ENCODE measurements around the gene AP3S1. TPM values are rescaled to one million over a fixed set of nuclear protein-coding genes. Genes with fewer than 3 reads are reported as not detected.

Gene AP3S1
- total RNA-seq, 2 donors from 2014 or later = 54.7 to 83.7 TPM

- no peak overlapping the region for H3K4me3 ChIP-seq
- no peaks in the 10 kb centered on the region for H3K27me3 ChIP-seq (replicated peaks; ENCODE audit: insufficient read depth)
- no peak for DNase-seq (ENCODE audit: low spot score)
- no peaks in the 10 kb centered on the region for H3K36me3 ChIP-seq
- no peak overlapping the region for H3K27ac ChIP-seq
- peaks cover 5 to 28% of the 10 kb centered on the region in 2 donors for H3K4me1 ChIP-seq (ENCODE audit: control insufficient read depth in 1 of 2, low read depth in 2 of 2)
- no peak for TF ChIP-seq CTCF (IDR thresholded peaks at IDR 0.05)
- no peaks in the 10 kb centered on the region for H3K9me3 ChIP-seq
- no peak for ATAC-seq (ENCODE audit: insufficient number of reproducible peaks, low FRiP score, low read depth)
Observed at GRCh38 chr5:115810761-115811160, 31.0 kb upstream of the AP3S1 start.

- Histone ChIP-seq H3K4me3 (no peak overlapping the region), H3K4me1 (ENCODE audit: control insufficient read depth in 1 of 2, low read depth in 2 of 2) (peaks cover 5 to 28% of the 10 kb centered on the region in 2 donors), H3K27ac (no peak overlapping the region), H3K27me3 (replicated peaks; ENCODE audit: insufficient read depth) (no peaks in the 10 kb centered on the region), H3K36me3 (no peaks in the 10 kb centered on the region), H3K9me3 (no peaks in the 10 kb centered on the region)
- no peak for ATAC-seq (ENCODE audit: insufficient number of reproducible peaks, low FRiP score, low read depth)
- TF ChIP-seq CTCF (IDR thresholded peaks at IDR 0.05) = no peak
- no peak for DNase-seq (ENCODE audit: low spot score)
Observed at GRCh38 chr5:115811406-115811805, 30.3 kb upstream of the AP3S1 start.

- Histone ChIP-seq H3K9me3 (no peaks in the 10 kb centered on the region), H3K27me3 (replicated peaks; ENCODE audit: insufficient read depth) (no peaks in the 10 kb centered on the region), H3K4me3 (no peak overlapping the region), H3K27ac (no peak overlapping the region), H3K4me1 (ENCODE audit: control insufficient read depth in 1 of 2, low read depth in 2 of 2) (peaks cover 5 to 28% of the 10 kb centered on the region in 2 donors), H3K36me3 (no peaks in the 10 kb centered on the region)
- ATAC-seq (ENCODE audit: insufficient number of reproducible peaks, low FRiP score, low read depth) (no peak), DNase-seq (ENCODE audit: low spot score) (no peak)
- no peak for TF ChIP-seq CTCF (IDR thresholded peaks at IDR 0.05)
Observed at GRCh38 chr5:115812372-115812771, 29.4 kb upstream of the AP3S1 start.

GRCh38 chr5:115813719-115814118 is 28.0 kb upstream of the AP3S1 start:
- no peaks in the 10 kb centered on the region for H3K27me3 ChIP-seq (replicated peaks; ENCODE audit: insufficient read depth)
- peaks cover 5 to 28% of the 10 kb centered on the region in 2 donors for H3K4me1 ChIP-seq (ENCODE audit: control insufficient read depth in 1 of 2, low read depth in 2 of 2)
- no peak overlapping the region for H3K27ac ChIP-seq
- no peak for ATAC-seq (ENCODE audit: insufficient number of reproducible peaks, low FRiP score, low read depth)
- H3K36me3 ChIP-seq = no peaks in the 10 kb centered on the region
- DNase-seq (ENCODE audit: low spot score) = no peak
- H3K9me3 ChIP-seq = no peaks in the 10 kb centered on the region
- no peak for TF ChIP-seq CTCF (IDR thresholded peaks at IDR 0.05)
- H3K4me3 ChIP-seq = peak overlapping the region; percentile 80

GRCh38 chr5:115815006-115815692 is 26.6 kb upstream of the AP3S1 start:
- H3K9me3 ChIP-seq = no peaks in the 10 kb centered on the region
- H3K27ac ChIP-seq = peak overlapping the region; percentile 85 to 88
- TF ChIP-seq CTCF (IDR thresholded peaks at IDR 0.05) = peak; percentile 34
- H3K36me3 ChIP-seq = no peaks in the 10 kb centered on the region
- no peaks in the 10 kb centered on the region for H3K27me3 ChIP-seq (replicated peaks; ENCODE audit: insufficient read depth)
- H3K4me3 ChIP-seq = peak overlapping the region; percentile 80
- no peak for DNase-seq (ENCODE audit: low spot score)
- ATAC-seq (ENCODE audit: insufficient number of reproducible peaks, low FRiP score, low read depth) = no peak
- H3K4me1 ChIP-seq (ENCODE audit: control insufficient read depth in 1 of 2, low read depth in 2 of 2) = peaks cover 5 to 28% of the 10 kb centered on the region in 2 donors

Data from thoracic aorta (tissue), 2 donors.